A549 (cell line): ENCODE measurements around the gene ST6GALNAC4.

ENCODE experiments used
- BHLHE40 ChIP-seq: IDR thresholded peaks from 2 replicates; pipeline ENCODE4 v1.6.1; 2012; ENCODE audit warnings: low read depth, low read length, inconsistent platforms
- CEBPB ChIP-seq, 2 experiments: fragments of >200 bp in 1 of 2; sonication (Bioruptor Twin) in 1 of 2; formaldehyde crosslinking in 1 of 2; IDR thresholded peaks; 2 replicates each; pipeline ENCODE4 v1.6.1; 2012 to 2016
- EHF ChIP-seq: fragments of 250-450 bp; sonication (Bioruptor Pico); IDR thresholded peaks from 2 replicates; pipeline ENCODE4 v1.5.0; 2020; ENCODE audit warnings: mild to moderate bottlenecking
- ESRRA ChIP-seq: fragments of 150-350 bp; IDR thresholded peaks from 2 replicates; pipeline ENCODE4 v1.6.1; 2014; ENCODE audit warnings: mild to moderate bottlenecking, low read length, borderline replicate concordance
- HDAC2 ChIP-seq: fragments of 200-600 bp; sonication (generic); IDR thresholded peaks from 2 replicates; pipeline ENCODE4 v1.6.1; 2016
- KDM1A ChIP-seq: fragments of 200-600 bp; sonication (generic); IDR thresholded peaks from 2 replicates; pipeline ENCODE4 v1.6.1; 2016; ENCODE audit warnings: low read depth, mild to moderate bottlenecking
- NR3C1 ChIP-seq: fragments of >200 bp; sonication (Bioruptor Twin); formaldehyde crosslinking; IDR thresholded peaks from 3 replicates; pipeline ENCODE4 v1.6.1; 2017
- POLR2A ChIP-seq: IDR thresholded peaks from 2 replicates; pipeline ENCODE4 v1.6.1; 2012; ENCODE audit warnings: mild to moderate bottlenecking, low read length
- RCOR1 ChIP-seq: fragments of 150-350 bp; IDR thresholded peaks from 2 replicates; pipeline ENCODE4 v1.6.1; 2014; ENCODE audit warnings: antibody characterized with exemption, low read length, low read depth
- ZC3H11A ChIP-seq: fragments of 450-650 bp; IDR thresholded peaks from 2 replicates; pipeline ENCODE4 v1.6.1; 2014; ENCODE audit warnings: antibody characterized with exemption, mild to moderate bottlenecking
- TF ChIP-seq, protein P1 (sequence below): fragments of >200 bp; sonication (Bioruptor Twin); formaldehyde crosslinking; IDR thresholded peaks from 3 replicates; pipeline ENCODE4 v1.5.1; 2016
- TF ChIP-seq, protein P2 (sequence below): IDR thresholded peaks from 2 replicates; pipeline ENCODE4 v1.6.1; 2012

DNA sequence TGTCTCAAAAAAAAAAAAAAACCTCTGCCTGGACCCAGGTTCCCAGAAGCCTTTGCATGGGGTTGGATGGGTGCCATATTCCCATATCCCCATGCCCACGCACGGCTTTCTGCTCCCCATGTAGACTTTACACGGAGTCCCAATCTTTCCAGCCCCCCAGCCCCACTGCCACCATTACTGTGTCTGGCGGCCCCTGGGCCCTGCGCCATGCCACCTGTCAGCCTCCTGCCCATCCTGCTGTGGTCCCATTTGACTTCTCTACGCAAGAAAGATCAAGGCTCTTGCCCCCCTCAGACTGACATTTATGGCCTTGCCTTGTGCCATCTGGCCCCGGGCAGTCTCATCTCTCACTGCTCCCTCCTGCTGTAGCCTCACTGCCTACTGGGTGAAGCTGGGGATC lies 32.9 kb downstream of the ST6GALNAC4 start:
- TF ChIP-seq ZC3H11A (no peak), BHLHE40 (no peak), CEBPB (IDR thresholded peaks at IDR 0.05) (no peak), KDM1A (no peak), EHF (no peak), HDAC2 (no peak), ESRRA (no peak), NR3C1 (no peak), POLR2A (no peak), RCOR1 (no peak)
- TF ChIP-seq, protein P1, sequence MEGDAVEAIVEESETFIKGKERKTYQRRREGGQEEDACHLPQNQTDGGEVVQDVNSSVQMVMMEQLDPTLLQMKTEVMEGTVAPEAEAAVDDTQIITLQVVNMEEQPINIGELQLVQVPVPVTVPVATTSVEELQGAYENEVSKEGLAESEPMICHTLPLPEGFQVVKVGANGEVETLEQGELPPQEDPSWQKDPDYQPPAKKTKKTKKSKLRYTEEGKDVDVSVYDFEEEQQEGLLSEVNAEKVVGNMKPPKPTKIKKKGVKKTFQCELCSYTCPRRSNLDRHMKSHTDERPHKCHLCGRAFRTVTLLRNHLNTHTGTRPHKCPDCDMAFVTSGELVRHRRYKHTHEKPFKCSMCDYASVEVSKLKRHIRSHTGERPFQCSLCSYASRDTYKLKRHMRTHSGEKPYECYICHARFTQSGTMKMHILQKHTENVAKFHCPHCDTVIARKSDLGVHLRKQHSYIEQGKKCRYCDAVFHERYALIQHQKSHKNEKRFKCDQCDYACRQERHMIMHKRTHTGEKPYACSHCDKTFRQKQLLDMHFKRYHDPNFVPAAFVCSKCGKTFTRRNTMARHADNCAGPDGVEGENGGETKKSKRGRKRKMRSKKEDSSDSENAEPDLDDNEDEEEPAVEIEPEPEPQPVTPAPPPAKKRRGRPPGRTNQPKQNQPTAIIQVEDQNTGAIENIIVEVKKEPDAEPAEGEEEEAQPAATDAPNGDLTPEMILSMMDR, result no peak
- TF ChIP-seq, protein P2, sequence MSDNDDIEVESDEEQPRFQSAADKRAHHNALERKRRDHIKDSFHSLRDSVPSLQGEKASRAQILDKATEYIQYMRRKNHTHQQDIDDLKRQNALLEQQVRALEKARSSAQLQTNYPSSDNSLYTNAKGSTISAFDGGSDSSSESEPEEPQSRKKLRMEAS, result no peak
